ENCODE measurements around the gene YTHDC1. TPM values are rescaled to one million over a fixed set of nuclear protein-coding genes. Genes with fewer than 3 reads are reported as not detected.

Gene YTHDC1
- polyA plus RNA-seq, 2 donors = 38.5 to 45.2 TPM

Other genes starting within 250 kb of the YTHDC1 start
- gene TMPRSS11F, start 220.2 kb downstream of the YTHDC1 start, polyA plus RNA-seq = 1 to 10 TPM; 4.3 to 6.6 TPM
- gene TMPRSS11B, start 104.4 kb downstream of the YTHDC1 start, polyA plus RNA-seq = 1,000 to 10,000 TPM in 1 of 2 donors, 100 to 1,000 TPM in 1; 394 to 1,112 TPM
- 100 to 1,000 TPM; 227 to 455 TPM for gene TMPRSS11E, start 97.4 kb upstream of the YTHDC1 start, polyA plus RNA-seq
- under 1 TPM; 0.02 to 0.10 TPM for gene UGT2B17, start 226.2 kb upstream of the YTHDC1 start, polyA plus RNA-seq